Activated CD8-positive, alpha-beta memory T cell treated with anti-CD3 and anti-CD28 coated beads for 36 hours (primary cell): ENCODE measurements around the gene CKAP4. TPM values are rescaled to one million over a fixed set of nuclear protein-coding genes. Genes with fewer than 3 reads are reported as not detected.
"Not testable (repeated sequence)": the region's sequence is repeated elsewhere in the genome, so short reads cannot be mapped to it uniquely, and the experiment has no call there.

Experiments used
- CTCF ChIA-PET: fragments of 350-600 bp; sonication (Branson Sonifier 250); formaldehyde crosslinking; loops from one replicate; lab custom pipeline; 2021; ENCODE audit warnings: antibody characterized with exemption; lab: Charles Lee
- POLR2A ChIA-PET: fragments of 350-600 bp; sonication (Branson Sonifier 250); formaldehyde crosslinking; loops from one replicate; lab custom pipeline; 2021; ENCODE audit warnings: antibody characterized with exemption; lab: Charles Lee
- total RNA-seq, 2 experiments: library from RNA; stranded (reverse); gene quantifications; one replicate each; pipeline ENCODE4 v1.2.3, GENCODE V29; 2021

The CKAP4 gene
- 10 to 100 TPM; 14.2 to 15.3 TPM for total RNA-seq

- POLR2A ChIA-PET: no interaction called here
- CTCF ChIA-PET: interaction anchor here (0.9 to 1.0 kb wide), 2 partner anchors 21 to 111 kb away, joined by 3 to 6 read pairs; no protein-coding TSS in a partner anchor
Measured at GRCh38 chr12:106247674-106248311, at the start of gene CKAP4. CKAP4 (minus strand) TSS chr12:106248020; CDS start chr12:106247851, 169 bp downstream.

- ChIA-PET CTCF (interaction anchor here (2.0 kb wide), 1 partner anchor 14 kb away, joined by 5 read pairs; no protein-coding TSS in a partner anchor), POLR2A (interaction anchor here (0.6 kb wide), 1 partner anchor 8 kb away, joined by 4 read pairs; no protein-coding TSS in a partner anchor)
Measured at GRCh38 chr12:106297075-106297474, 49.3 kb upstream of the CKAP4 start.

GRCh38 chr12:106296179-106296877 lies 48.5 kb upstream of the CKAP4 start:
- ChIA-PET CTCF (interaction anchor here (1.6 to 2.0 kb wide), 3 partner anchors 14 to 70 kb away, joined by 4 to 5 read pairs (median 5); no protein-coding TSS in a partner anchor), POLR2A (no interaction called here)

- CTCF ChIA-PET: no interaction called here
- POLR2A ChIA-PET: no interaction called here
Measured at GRCh38 chr12:106292339-106292738, 44.5 kb upstream of the CKAP4 start.

GRCh38 chr12:106291342-106291741 lies 43.5 kb upstream of the CKAP4 start:
- ChIA-PET POLR2A (no interaction called here), CTCF (interaction anchor here (2.8 kb wide), 1 partner anchor 10 kb away, joined by 12 read pairs; the partner anchor contains the start of gene TCP11L2)

GRCh38 chr12:106290666-106291065 lies 42.8 kb upstream of the CKAP4 start:
- ChIA-PET POLR2A (no interaction called here), CTCF (interaction anchor here (0.6 to 2.8 kb wide), 3 partner anchors 11 to 184 kb away, joined by 3 to 12 read pairs (median 3); partner anchors contain the start of gene TCP11L2)

- ChIA-PET POLR2A (interaction anchor here (0.7 kb wide), 1 partner anchor 8 kb away, joined by 4 read pairs; no protein-coding TSS in a partner anchor), CTCF (interaction anchor here (0.7 to 2.8 kb wide), 3 partner anchors 12 to 68 kb away, joined by 4 to 12 read pairs (median 4); partner anchors contain the start of genes POLR3B and TCP11L2)
Measured at GRCh38 chr12:106289196-106289681, 41.4 kb upstream of the CKAP4 start.

GRCh38 chr12:106288494-106289195 lies 40.8 kb upstream of the CKAP4 start:
- ChIA-PET POLR2A (interaction anchor here (0.7 kb wide), 1 partner anchor 9 kb away, joined by 4 read pairs; no protein-coding TSS in a partner anchor), CTCF (interaction anchor here (0.7 to 2.8 kb wide), 3 partner anchors 13 to 69 kb away, joined by 4 to 12 read pairs (median 4); partner anchors contain the start of genes POLR3B and TCP11L2)

GRCh38 chr12:106288101-106288493 lies 40.3 kb upstream of the CKAP4 start:
- ChIA-PET CTCF (no interaction called here), POLR2A (no interaction called here)

- ChIA-PET CTCF (no interaction called here), POLR2A (no interaction called here)
Measured at GRCh38 chr12:106287364-106287763, 39.5 kb upstream of the CKAP4 start.

- POLR2A ChIA-PET, CTCF ChIA-PET: not testable (repeated sequence)
Measured at GRCh38 chr12:106286576-106287162, 38.8 kb upstream of the CKAP4 start.

- CTCF ChIA-PET: interaction anchor here (1.5 to 2.2 kb wide), 2 partner anchors 58 to 62 kb away, joined by 5 to 14 read pairs; no protein-coding TSS in a partner anchor
- POLR2A ChIA-PET: no interaction called here
Measured at GRCh38 chr12:106285982-106286381, 38.2 kb upstream of the CKAP4 start.

GRCh38 chr12:106284358-106285105 lies 36.7 kb upstream of the CKAP4 start:
- CTCF ChIA-PET: interaction anchor here (0.8 to 2.2 kb wide), 3 partner anchors 57 to 69 kb away, joined by 3 to 14 read pairs (median 5); no protein-coding TSS in a partner anchor
- POLR2A ChIA-PET: no interaction called here

- ChIA-PET POLR2A (no interaction called here), CTCF (interaction anchor here (0.7 to 1.9 kb wide), 12 partner anchors 10 to 862 kb away, joined by 3 to 28 read pairs (median 4); no protein-coding TSS in a partner anchor)
Measured at GRCh38 chr12:106282457-106283097, 34.8 kb upstream of the CKAP4 start.

- POLR2A ChIA-PET: no interaction called here
- CTCF ChIA-PET: interaction anchor here (1.0 to 1.9 kb wide), 10 partner anchors 9 to 862 kb away, joined by 3 to 28 read pairs (median 4); no protein-coding TSS in a partner anchor
Measured at GRCh38 chr12:106281804-106282203, 34.0 kb upstream of the CKAP4 start.

GRCh38 chr12:106281056-106281782 lies 33.4 kb upstream of the CKAP4 start:
- CTCF ChIA-PET: interaction anchor here (1.0 to 1.6 kb wide), 6 partner anchors 8 to 65 kb away, joined by 3 to 6 read pairs (median 4); no protein-coding TSS in a partner anchor
- POLR2A ChIA-PET: no interaction called here
